SH-SY5Y (cell line): ENCODE data around the gene DSCAML1.

ENCODE experiments used
- GATA2 ChIP-seq: IDR thresholded peaks from 2 replicates; pipeline ENCODE4 v1.6.1; 2011; ENCODE audit warnings: mild to moderate bottlenecking, low read depth, low read length
- GATA3 ChIP-seq: IDR thresholded peaks from 2 replicates; pipeline ENCODE4 v1.6.1; 2011; ENCODE audit warnings: low read depth, mild to moderate bottlenecking, low read length, moderate library complexity

Gene DSCAML1

DNA sequence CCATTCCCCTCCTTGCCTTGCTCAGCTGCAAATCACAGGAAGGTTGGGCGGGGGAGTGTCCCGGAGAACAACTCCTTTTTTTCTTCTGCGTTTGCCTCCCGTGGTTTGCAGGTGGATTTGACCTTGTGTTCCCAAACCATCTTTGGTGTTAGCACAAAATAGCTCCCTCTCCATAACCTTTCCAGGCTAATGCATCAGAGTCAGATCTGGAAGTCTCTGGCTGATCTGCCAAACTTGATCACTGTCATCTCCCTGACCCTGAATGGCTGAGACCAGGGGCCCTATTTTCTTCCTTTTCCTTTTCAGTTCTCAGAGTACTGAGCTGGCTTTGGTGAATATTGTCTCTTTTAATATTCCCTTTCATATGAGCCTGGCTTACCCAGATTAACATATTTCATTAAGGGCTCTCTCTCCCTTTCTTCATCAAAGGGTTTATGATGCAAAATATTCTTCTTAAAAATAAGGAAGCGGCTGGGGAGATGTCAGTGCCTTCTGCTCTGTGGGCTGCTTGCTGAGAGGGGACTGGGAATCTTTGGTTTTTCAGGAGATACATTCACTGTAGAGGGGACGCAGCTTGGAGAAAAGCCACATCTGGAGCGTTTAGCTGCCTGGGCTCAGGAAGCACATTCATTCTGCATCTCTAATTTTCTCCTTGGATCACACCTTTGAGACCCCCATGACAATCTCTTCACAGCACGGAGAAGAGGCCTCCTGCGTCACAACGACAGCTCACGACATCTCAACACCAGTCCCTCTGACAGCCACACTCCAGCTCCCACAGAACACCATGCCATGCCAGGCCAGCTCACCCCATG lies 321.1 kb downstream of the DSCAML1 start:
- TF ChIP-seq GATA3 (no peak), GATA2 (no peak)

DNA sequence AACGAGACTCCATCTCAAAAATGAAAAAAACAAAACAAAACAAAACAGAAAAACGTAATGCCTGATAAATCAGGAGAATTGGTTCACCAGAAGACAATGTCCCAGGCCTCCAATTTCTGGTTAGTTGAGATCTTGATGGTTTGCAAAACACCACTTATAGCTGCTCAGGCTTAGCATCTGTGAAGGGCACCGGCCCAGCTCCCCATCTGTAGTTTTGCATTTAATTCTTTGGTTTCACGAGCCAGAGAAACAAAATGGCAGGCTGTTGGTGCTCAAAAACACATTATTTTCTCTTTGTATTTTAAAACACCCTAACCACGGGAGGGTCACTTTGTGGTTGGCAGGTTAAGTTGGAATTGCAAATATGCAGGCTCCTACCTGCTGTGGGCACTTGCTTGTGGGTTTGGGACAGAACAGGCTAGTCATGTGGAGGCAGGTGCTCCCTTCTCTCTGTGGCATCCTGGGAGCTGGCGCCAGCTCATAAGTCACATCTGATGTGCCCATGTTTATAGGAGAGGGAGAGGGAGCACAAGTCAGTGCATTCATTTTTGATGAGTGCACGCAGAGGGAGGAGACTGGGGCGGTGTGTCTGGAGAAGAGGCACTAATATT lies 323.4 kb downstream of the DSCAML1 start:
- TF ChIP-seq GATA3 (no peak), GATA2 (no peak)

DNA sequence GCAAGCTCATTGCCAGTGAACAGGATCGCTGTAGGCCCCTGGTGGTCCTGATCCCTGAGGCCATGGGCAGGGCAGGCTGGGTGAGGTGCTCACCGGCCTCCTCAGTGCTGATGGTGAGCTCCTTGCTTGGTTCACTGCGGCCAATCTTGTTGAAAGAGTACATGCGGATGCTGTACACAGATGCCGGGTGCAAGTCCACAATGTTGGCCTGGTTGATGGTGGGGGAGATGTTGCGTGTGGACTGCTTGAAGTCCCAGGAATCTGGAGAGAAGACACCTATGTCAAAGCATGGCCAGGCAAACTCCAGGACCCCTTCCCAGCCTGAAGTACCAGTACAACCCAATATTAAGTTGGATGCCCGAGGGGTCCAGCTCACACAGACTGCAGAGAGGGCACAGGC lies 325.2 kb downstream of the DSCAML1 start:
- no peak for TF ChIP-seq GATA3
- no peak for TF ChIP-seq GATA2

DNA sequence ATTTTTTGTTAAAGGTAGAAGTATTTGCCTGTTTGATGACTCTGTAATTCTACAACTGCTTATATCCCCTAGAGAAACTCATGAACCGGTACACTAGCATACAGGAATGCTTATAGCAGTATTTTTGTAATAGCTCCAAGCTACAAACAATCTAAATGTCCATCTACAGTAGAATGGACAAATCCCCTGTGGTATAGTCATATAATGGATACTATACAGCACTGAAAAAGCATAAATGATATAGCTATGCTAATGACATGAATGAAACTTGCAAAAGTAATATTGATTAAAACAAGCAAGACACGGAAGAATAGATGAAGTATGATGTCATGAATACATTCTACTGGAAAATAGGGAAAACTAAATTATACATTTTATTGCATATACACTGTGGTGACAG lies 326.4 kb downstream of the DSCAML1 start:
- TF ChIP-seq GATA3 (no peak), GATA2 (no peak)

DNA sequence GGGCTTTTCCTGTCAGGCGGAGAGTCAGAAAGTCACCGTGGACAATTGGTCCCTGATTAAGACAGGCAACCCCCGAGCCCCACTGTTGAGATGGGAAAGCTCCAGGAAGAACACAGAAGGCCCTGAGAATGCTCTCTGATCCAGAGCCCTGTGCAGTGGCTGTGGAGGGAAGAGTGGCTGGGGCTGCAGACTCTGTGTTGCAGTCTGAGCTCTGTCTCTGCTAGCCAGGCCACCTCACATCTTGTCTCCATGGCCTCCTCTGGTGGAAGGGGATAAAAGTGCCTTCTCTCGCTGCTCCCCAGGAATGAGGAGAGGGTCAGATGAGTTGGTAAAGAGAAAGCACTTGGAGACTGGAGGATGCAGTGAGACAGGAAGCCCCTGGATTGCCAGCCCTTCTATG lies 328.1 kb downstream of the DSCAML1 start:
- TF ChIP-seq GATA2 (no peak), GATA3 (no peak)

DNA sequence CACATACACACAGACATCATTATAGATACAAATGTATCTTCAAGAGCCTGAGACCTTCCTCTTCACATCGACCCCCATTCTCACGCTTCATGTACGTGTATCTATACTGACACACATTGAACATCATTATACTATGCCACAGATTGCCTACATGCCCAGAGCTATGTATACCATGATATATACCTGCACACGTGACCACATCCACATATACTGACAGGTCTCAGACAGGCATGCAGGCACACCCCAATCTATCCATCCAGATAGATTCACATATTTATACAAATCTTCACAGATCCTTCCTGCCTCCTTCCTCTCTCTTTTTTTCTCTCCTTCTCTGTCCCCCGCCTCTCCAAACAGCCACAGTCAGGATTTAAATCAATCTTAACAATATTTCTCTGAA lies 329.2 kb downstream of the DSCAML1 start:
- no peak for TF ChIP-seq GATA2
- no peak for TF ChIP-seq GATA3

DNA sequence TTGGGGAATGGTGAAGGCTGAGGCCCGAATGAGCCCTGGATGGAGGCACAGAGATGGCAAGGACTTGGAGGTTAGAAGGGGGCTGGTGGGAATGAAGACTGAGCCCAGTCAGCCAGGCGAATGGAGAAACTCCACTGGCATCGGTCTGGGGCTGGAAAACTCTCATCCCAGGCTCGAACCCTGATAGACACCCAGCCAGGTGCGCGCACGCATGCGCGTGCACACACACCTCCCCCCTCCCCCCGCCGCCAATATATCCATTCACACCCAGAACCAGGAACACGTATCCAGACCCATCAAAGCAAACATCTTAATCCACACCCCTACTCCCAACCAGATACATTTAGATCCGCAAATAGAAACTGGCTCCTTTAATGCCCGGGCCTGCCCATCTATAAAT lies 330.1 kb downstream of the DSCAML1 start:
- TF ChIP-seq GATA2: no peak
- no peak for TF ChIP-seq GATA3

DNA sequence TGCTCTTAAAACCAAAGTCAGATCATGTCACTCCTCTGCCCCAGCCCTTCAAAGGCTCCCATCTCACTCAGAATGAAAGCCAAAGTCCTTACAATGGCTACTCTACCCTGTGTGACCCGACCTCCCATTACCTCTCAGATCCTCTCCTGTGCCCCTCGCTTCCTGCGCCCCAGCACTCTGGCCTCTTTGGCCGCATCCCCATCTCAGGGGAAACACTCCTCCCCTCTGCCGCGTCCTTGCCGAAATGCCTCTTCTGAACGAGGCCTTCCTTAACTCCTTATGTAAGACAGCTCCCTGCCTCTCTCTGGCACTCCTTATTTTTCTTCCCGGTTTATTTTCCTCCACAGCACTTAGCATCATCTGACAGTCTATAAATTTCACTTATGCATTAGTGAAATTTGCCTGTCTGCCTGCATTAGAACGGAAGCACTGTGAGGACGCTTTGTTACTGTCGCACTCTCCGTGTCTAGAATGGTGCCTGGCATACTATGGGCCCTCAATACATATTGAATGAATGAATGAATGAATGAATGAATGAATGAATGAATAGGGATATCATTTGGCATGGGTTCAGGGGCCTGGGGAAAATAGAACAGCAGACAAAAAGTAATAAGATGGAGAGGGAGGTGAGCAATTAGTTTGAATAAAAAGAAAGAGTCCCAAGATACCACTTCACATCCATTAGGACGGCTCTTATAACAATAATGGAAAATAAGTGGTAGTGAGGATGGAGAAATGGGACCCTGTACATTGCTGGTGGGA lies 331.6 kb downstream of the DSCAML1 start:
- TF ChIP-seq GATA2 (no peak), GATA3 (no peak)

DNA sequence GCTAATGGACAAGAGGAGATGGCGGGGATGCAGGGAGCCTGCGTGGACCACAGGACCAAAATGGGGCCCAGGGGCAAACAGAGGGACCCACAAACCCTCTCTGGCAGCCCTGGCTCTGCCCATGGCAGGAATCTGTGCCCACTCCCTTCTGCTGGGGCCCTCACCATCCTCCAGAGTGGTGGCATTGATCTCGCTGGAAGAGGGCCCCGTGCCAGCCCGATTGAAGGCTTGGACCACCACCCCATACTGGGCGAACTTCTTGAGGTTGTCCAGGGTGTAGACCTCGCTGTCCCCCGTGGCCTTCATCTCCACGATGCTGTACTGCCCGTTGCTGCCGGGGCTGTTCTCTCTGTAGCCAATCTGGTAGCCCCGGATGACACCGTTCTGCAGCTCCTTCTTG lies 332.2 kb downstream of the DSCAML1 start:
- TF ChIP-seq GATA2 (no peak), GATA3 (no peak)

DNA sequence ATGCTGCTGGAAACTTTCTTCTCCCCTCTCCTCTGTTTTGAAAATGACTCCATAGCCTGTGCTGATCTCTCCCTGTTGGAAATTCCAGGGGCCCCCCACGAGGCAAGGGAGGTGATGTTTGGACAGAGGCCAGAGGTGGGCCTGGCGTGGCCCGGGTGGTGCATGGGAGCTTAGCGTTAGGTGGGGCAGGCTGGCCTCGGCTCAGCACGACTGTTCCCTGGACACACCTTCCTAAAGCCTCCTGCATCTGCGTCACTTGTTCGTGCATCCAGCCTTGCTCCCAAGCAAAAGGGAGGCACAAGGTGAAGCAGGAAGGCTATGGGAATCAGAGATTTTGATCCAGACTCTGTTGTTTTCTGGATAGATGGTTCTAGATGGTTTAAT lies 334.2 kb downstream of the DSCAML1 start:
- no peak for TF ChIP-seq GATA3
- TF ChIP-seq GATA2: no peak

DNA sequence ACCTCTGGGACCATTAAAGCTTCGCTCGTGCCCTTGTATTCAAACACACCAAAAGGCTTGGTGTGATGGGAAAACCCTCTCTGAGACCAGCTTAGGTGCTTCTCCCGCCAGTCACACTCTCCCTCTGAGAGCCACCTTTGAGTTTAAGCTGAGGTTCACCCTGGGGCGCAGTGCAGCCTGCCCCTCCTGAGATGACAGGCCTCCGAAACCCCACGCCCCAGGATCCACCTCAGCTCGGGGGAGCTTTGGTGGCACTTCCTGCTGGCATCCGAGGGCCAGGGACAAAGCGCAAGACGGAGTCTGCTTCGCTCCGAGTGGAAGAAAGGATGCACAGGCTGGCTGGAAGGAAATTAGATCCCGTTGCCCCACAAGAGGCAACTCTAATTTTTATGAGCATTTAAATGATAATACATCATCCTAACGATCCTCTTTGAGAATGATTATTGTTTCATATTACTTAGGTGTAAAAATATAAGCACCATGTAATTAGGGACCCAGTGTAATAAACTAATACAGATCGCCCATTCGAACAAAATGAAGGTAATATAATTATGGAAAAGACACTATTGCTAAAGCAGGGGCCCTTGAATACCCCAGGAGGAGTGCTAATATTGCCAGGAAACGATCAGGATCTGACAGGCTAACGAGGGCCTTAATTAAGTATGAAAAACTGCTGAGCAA lies 334.7 kb downstream of the DSCAML1 start:
- TF ChIP-seq GATA2: no peak
- no peak for TF ChIP-seq GATA3

DNA sequence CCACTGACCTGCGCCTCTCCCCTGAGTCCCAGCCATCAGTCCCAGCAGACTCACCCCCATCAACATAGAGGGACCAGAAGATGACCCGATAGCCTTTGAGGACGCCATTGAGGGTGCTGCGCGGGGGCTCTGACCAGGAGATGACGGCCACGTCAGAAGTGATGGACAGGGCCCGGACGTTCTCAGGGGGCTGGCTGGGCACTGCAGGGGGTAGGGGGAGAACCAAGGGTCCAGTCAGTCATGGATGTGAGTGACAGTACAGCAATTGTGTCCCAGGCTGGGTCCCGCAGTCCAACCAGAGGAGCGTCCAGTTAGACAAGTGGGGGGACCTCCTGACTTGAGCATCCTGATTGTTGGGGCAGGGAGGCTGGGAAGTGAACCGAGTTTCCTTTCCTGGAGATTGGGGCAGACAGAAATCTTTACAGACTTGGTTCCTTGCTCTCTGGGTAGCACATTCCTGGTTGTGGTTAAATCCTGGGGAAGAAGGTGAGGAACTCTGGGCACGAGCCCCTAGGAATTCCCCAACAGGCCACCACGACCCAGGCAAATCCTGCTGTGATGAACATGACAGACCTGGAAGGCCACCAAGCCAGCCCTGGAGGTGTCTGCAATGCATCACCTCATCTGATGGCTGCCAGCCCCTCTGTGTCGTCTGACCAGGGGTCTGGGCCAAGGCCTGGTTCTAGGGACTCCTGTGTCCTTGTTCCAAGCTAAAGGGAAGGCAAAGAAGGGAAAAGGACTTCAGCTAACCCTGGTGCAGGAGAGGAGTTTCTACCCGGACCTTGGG lies 335.4 kb downstream of the DSCAML1 start:
- TF ChIP-seq GATA3 (no peak), GATA2 (no peak)

DNA sequence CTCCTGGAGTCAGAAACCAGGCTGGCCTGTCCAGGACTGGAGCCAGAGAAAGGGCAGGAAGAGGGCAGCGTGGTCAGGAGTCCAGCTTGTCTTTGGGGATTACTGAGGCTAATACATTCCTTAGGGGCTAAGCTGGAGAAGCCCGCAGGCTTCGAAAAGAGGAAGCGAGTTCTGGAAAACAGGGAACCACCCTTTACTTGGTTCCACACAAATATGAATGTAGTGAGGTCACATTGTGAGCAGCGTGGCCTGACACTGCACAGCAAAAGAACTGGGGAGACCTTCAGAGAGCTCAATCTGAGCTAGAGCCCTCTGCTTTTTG lies 337.1 kb downstream of the DSCAML1 start:
- no peak for TF ChIP-seq GATA3
- no peak for TF ChIP-seq GATA2

DNA sequence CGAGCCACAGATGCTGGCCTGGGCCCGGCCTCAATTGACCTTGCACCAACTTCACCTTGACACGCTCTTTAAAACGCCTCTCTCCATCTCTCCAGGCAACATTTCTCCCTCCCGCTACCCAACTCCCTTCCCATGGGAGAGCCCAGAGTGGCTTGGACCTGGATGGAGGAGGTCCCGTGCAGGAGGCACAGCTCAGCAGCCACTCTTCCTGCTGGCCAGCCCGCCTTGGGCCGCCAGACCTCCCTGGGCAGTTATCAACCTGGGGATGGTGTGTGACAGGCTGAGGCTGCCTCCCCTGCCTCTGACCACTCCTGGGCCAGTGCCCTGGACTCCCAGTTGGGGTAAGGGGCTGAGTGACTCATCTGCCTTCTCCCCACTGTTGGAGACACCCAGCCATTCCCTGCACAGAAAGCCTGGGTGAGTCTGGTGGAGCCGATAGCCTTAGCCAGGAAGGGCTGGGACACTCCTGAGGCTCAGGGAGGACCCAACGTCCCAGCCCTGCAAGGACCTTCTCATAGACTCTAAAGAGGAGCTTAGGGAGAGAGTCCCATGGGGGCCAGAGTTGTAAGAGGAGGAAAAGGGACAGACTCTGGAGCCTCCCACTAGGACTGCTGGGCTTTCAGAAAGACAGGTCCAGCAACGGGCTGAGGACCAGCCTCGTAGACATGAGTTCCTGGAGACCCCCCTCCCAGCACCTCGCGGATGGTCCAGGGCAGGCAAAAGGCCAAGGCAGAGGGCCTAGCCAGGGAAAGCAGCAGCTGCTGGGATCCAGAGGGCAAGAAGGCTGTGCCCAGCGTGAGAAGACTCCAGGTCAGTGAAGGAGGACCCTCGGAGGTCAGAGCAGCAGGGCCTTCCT lies 337.7 kb downstream of the DSCAML1 start:
- no peak for TF ChIP-seq GATA3
- TF ChIP-seq GATA2: no peak
